NCI-H2171 (cell line): ENCODE measurements around the gene ODAD2.
"Not testable (repeated sequence)": the region's sequence is repeated elsewhere in the genome, so short reads cannot be mapped to it uniquely, and the experiment has no call there.

Experiments
- DNase-seq: peaks from one replicate; lab custom pipeline; 2025; lab: John Stamatoyannopoulos, UW

Gene ODAD2

GRCh38 chr10:27998954-27999275 is at the start of gene ODAD2:
ODAD2 (minus strand) TSS chr10:27999079; CDS start chr10:27995142, 3,937 bp downstream.
- no peak for DNase-seq

GRCh38 chr10:28047061-28047460 is 48.2 kb upstream of the ODAD2 start:
- no peak for DNase-seq

GRCh38 chr10:28046579-28046978 is 47.7 kb upstream of the ODAD2 start:
- no peak for DNase-seq

- no peak for DNase-seq
Observed at GRCh38 chr10:28043941-28044340, 45.1 kb upstream of the ODAD2 start.

GRCh38 chr10:28036587-28036986 is 37.7 kb upstream of the ODAD2 start:
- no peak for DNase-seq

GRCh38 chr10:28020993-28021982 is 22.4 kb upstream of the ODAD2 start:
- DNase-seq, result no peak

GRCh38 chr10:28020080-28020860 is 21.4 kb upstream of the ODAD2 start:
- DNase-seq, result no peak

GRCh38 chr10:28014651-28015050 is 15.8 kb upstream of the ODAD2 start:
- DNase-seq, result no peak

GRCh38 chr10:28012990-28013515 is 14.2 kb upstream of the ODAD2 start:
- no peak for DNase-seq

GRCh38 chr10:28010821-28011220 is 11.9 kb upstream of the ODAD2 start:
- DNase-seq, result no peak

- no peak for DNase-seq
Observed at GRCh38 chr10:28008054-28008453, 9.2 kb upstream of the ODAD2 start.

GRCh38 chr10:28001353-28001752 is 2.5 kb upstream of the ODAD2 start:
- no peak for DNase-seq

- no peak for DNase-seq
Observed at GRCh38 chr10:27998178-27998953, 513 bp downstream of the ODAD2 start.

GRCh38 chr10:27997865-27998177 is 1.1 kb downstream of the ODAD2 start:
- no peak for DNase-seq

- no peak for DNase-seq
Observed at GRCh38 chr10:27995311-27995710, 3.6 kb downstream of the ODAD2 start.

GRCh38 chr10:27989357-27989756 is 9.5 kb downstream of the ODAD2 start:
- DNase-seq, result not testable (repeated sequence)

- no peak for DNase-seq
Observed at GRCh38 chr10:27986821-27987220, 12.1 kb downstream of the ODAD2 start.

GRCh38 chr10:27982875-27983543 is 15.9 kb downstream of the ODAD2 start:
- DNase-seq, result no peak

GRCh38 chr10:27981744-27982143 is 17.1 kb downstream of the ODAD2 start:
- DNase-seq, result no peak

- DNase-seq, result not testable (repeated sequence)
Observed at GRCh38 chr10:27970795-27971194, 28.1 kb downstream of the ODAD2 start.

- DNase-seq, result not testable (repeated sequence)
Observed at GRCh38 chr10:27969931-27970330, 28.9 kb downstream of the ODAD2 start.
